Ovary (tissue), 9 donors: ENCODE data around the gene ADNP. TPM values are rescaled to one million over a fixed set of nuclear protein-coding genes. Genes with fewer than 3 reads are reported as not detected.

Source experiments
- DNase-seq, 5 donors: peaks; one replicate each; pipeline ENCODE4 v3.0.0-alpha.2; 2019 to 2020
- H3K27ac ChIP-seq, 2 donors: fragments of 200-600 bp; one replicate each; pipeline versions ENCODE4 v1.5.1 to v1.8.0; 2019 to 2022
- H3K27me3 ChIP-seq: fragments of 200-600 bp; one replicate; pipeline ENCODE4 v1.8.0; 2022
- H3K36me3 ChIP-seq: fragments of 200-600 bp; sonication (generic); one replicate; pipeline ENCODE4 v1.5.1; 2019
- H3K4me1 ChIP-seq: one replicate; pipeline ENCODE4 v1.8.1; 2013; ENCODE audit warnings: mild to moderate bottlenecking, moderate library complexity; ENCODE audit not compliant: insufficient read depth
- H3K4me3 ChIP-seq: fragments of 200-600 bp; sonication (generic); one replicate; pipeline ENCODE4 v1.5.1; 2017
- H3K9me3 ChIP-seq, 2 donors: fragments of 200-600 bp in 1 of 2; sonication (generic) in 1 of 2; one replicate each; pipeline versions ENCODE4 v1.5.1 to v1.8.1; 2013 to 2019; ENCODE audit warnings: mild to moderate bottlenecking in 1 of 2, moderate library complexity in 1 of 2
- CTCF ChIP-seq, 3 donors: fragments of 450-650 bp in 2 of 3; fragments of 200-600 bp in 1 of 3; IDR thresholded peaks; one replicate each; pipeline versions ENCODE4 v1.5.1 to v1.8.0; 2016 to 2022; ENCODE audit warnings: antibody characterized with exemption in 3 of 3, mild to moderate bottlenecking in 1 of 3
- EP300 ChIP-seq: sonication (generic); formaldehyde crosslinking; IDR thresholded peaks from one replicate; pipeline ENCODE4 v1.6.1; 2017; ENCODE audit warnings: antibody characterized with exemption
- POLR2A ChIP-seq: fragments of 450-650 bp; IDR thresholded peaks from one replicate; pipeline ENCODE4 v1.6.1; 2017; ENCODE audit warnings: antibody characterized with exemption, mild to moderate bottlenecking, moderate library complexity
- WGBS, 3 donors: extraction: QIAGEN DNeasy Blood & Tissue Kit in 1 of 3; methylation state at CpG; one replicate each; pipeline versions ENCODE4 v1.1.5 to v1.1.7; 2013 to 2017; 5-methylcytosine and 5-hydroxymethylcytosine counted together
- intact Hi-C, 4 donors: fragments of 100-400 bp; cut with DNase I; formaldehyde crosslinking; loops; one replicate each; pipeline versions ENCODE4 v1.11.0 to v1.15.1; 2022 to 2023
- polyA plus RNA-seq, 2 donors: library from polyadenylated mRNA; stranded (reverse); fragments of 200-250 nt in 1 of 2; fragments of 350-450 nt in 1 of 2; fragmentation: Illumina TruSeq in 1 of 2; extraction: RNeasy Lipid Tissue Mini Kit (QIAGEN cat#74804) in 1 of 2; gene quantifications; one replicate each; pipeline ENCODE4 v1.2.3, GENCODE V29; 2013 to 2014
- total RNA-seq, 7 donors: library from RNA; depleted of rRNA in 2 of 7; stranded (reverse); fragments of >200 nt in 2 of 7; fragmentation: NEBNext Ultra II Directional in 3 of 7; extraction: Animal tissue kit (Norgen Biotek cat#: 25700) in 3 of 7; gene quantifications; one replicate each; pipeline versions ENCODE4 v1.1.0 to v1.2.4, GENCODE V29; 2016 to 2023
- donor health status: DM: no; HTN: no; CAD: no; lungs with moderate emphysema.
- donor health status: DM: no; HTN: no; CAD: no.
- donor health status: Bipolar disorder and iron deficiency.
- donor health status: DM: yes; HTN: yes; CAD: no.
- donor health status: DM: no; HTN: no; CAD: no.
- donor health status: DM: yes; HTN: yes; CAD: no.

The ADNP gene
- total and polyA plus RNA-seq, 9 donors = 30.8 to 94.7 (median 75.5) TPM

DNA sequence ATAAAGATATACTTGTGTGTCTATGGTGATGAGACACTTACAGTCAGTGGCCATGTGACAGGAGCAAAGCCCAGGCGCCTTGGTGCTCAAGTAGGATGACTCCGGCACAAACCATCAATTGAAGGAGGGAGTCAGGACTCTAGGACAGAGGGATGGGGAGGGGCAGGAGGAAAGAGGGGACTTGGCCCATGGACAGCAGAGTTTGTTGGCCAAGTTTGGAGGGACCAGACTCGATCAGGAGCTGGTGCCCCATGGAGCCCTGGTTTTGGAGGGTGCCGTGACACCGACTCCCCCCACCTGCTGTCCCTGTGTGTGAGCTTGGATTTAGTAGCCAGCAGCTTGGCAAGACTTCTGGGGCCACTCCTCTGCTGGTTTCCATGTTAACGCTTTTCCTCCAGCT is 66.1 kb downstream of the ADNP start:
- Histone ChIP-seq H3K9me3 (no peaks in the 10 kb centered on the region), H3K4me3 (no peak overlapping the region), H3K27me3 (no peaks in the 10 kb centered on the region), H3K4me1 (no peaks in the 10 kb centered on the region), H3K27ac (no peak overlapping the region), H3K36me3 (no peaks in the 10 kb centered on the region)
- intact Hi-C loops = no loop called here
- TF ChIP-seq POLR2A (no peak), CTCF (IDR thresholded peaks at IDR 0.05) (no peak), EP300 (no peak)
- WGBS, 3 donors = 83 to 89% (median 85%) methylated on average over 6 of the region's 6 CpGs
- DNase-seq = peak in 1 of 5 donors; percentile 9

- Histone ChIP-seq H3K27ac (no peak overlapping the region), H3K36me3 (no peaks in the 10 kb centered on the region), H3K4me3 (no peak overlapping the region), H3K9me3 (no peaks in the 10 kb centered on the region), H3K27me3 (no peaks in the 10 kb centered on the region), H3K4me1 (no peaks in the 10 kb centered on the region)
- no peak for DNase-seq
- intact Hi-C loops = no loop called here
- 42 to 59% (median 55%) methylated on average over 3 of the region's 3 CpGs for WGBS, 3 donors
- TF ChIP-seq EP300 = no peak
- no peak for TF ChIP-seq CTCF (IDR thresholded peaks at IDR 0.05)
- no peak for TF ChIP-seq POLR2A
Measured at GRCh38 chr20:50862546-50862945, 68.7 kb downstream of the ADNP start.

- no peaks in the 10 kb centered on the region for H3K9me3 ChIP-seq
- H3K4me1 ChIP-seq = no peaks in the 10 kb centered on the region
- H3K36me3 ChIP-seq = no peaks in the 10 kb centered on the region
- no peak overlapping the region for H3K27ac ChIP-seq
- H3K4me3 ChIP-seq = no peak overlapping the region
- TF ChIP-seq POLR2A (no peak), CTCF (IDR thresholded peaks at IDR 0.05) (no peak), EP300 (no peak)
- WGBS, 3 donors = 60 to 66% (median 66%) methylated on average over 12 of the region's 12 CpGs
- no peaks in the 10 kb centered on the region for H3K27me3 ChIP-seq
- intact Hi-C loops = no loop called here
- no peak for DNase-seq
Measured at GRCh38 chr20:50861012-50861411, 70.2 kb downstream of the ADNP start.

GRCh38 chr20:50859161-50859560 is 72.1 kb downstream of the ADNP start:
- no peak for DNase-seq
- TF ChIP-seq CTCF (IDR thresholded peaks at IDR 0.05) (no peak), EP300 (no peak), POLR2A (no peak)
- Histone ChIP-seq H3K36me3 (no peaks in the 10 kb centered on the region), H3K27me3 (no peaks in the 10 kb centered on the region), H3K27ac (no peak overlapping the region), H3K4me1 (no peaks in the 10 kb centered on the region), H3K9me3 (no peaks in the 10 kb centered on the region), H3K4me3 (no peak overlapping the region)
- WGBS, 3 donors = 82 to 91% (median 88%) methylated on average over 10 of the region's 10 CpGs
- intact Hi-C loops = no loop called here

- no peaks in the 10 kb centered on the region for H3K9me3 ChIP-seq
- intact Hi-C loops = no loop called here
- H3K36me3 ChIP-seq = no peaks in the 10 kb centered on the region
- H3K27ac ChIP-seq = no peak overlapping the region
- no peaks in the 10 kb centered on the region for H3K27me3 ChIP-seq
- no peaks in the 10 kb centered on the region for H3K4me1 ChIP-seq
- WGBS, 3 donors = 91 to 98% (median 97%) methylated on average over 5 of the region's 5 CpGs
- TF ChIP-seq POLR2A = no peak
- no peak for DNase-seq
- H3K4me3 ChIP-seq = no peak overlapping the region
Measured at GRCh38 chr20:50858525-50858924, 72.7 kb downstream of the ADNP start.
